HT1080 (cell line): ENCODE results near the gene SLC7A14. TPM values are rescaled to one million over a fixed set of nuclear protein-coding genes. Genes with fewer than 3 reads are reported as not detected.

Experiments
- DNase-seq: peaks from one replicate; pipeline ENCODE4 v3.0.0-alpha.2; 2015; ENCODE audit warnings: low read depth
- total RNA-seq: library from RNA; depleted of rRNA; stranded (reverse); fragments of >200 nt; shearing (Covaris generic); gene quantifications from 2 replicates; pipeline ENCODE4 v1.2.3, GENCODE V29; 2014

The SLC7A14 gene
- total RNA-seq, 1 experiment from 2014 or later, result not detected

DNA sequence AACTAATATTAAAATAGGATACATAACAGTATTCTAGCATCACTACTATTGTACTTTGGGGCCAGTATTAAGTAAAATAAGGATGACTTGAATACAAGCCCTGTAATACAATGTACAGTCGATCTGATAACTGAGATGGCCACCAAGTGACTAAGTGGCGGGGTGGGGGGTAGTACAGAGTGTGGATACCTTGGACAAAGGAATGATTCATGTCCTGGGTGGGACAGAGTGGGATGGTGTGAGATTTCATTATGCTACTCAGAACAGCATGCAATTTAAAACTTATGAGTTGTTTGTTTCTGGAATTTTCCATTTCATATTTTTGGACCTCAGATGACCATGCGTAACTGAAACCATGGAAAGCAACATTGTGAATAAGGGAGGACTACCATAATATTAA, 46.0 kb downstream of the SLC7A14 start:
- peak; percentile 64 for DNase-seq

DNA sequence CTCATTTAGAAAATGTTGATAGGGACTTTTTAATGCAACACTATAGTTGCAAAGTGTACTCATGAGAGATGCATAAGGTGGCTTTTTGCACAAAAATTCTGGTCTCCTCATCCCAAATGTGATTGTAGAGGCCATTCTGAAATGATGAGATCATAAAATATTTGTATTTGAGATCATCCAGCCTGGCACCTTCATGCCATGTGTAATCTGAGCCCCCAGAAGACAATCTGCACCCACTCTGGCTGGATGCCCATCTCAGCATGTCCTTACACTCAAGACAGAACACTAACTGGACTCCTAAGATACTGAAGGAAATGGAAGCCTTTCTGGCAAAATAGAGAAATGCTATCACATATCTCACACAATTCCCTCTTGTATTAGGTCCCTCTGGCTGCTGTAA, 49.2 kb downstream of the SLC7A14 start:
- no peak for DNase-seq

DNA sequence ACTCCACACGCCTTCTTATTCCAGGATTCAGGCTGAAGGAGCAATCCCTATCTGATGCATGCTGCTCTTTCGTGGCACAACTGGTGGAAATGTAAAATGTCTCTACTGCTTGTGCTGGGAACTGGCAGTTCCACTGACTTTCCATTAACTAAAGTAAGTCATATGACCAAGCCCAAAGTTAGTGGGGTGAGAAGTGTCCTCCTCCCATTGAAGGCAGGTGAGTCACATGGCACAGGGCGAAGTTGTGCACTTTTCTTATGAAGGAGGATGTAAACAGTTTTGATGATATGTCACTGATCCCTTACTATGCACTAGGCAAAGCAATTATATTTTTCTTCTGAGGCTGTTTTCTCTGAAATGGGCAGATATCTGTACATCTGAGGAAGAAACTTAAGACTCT, 51.6 kb downstream of the SLC7A14 start:
- DNase-seq, result no peak

DNA sequence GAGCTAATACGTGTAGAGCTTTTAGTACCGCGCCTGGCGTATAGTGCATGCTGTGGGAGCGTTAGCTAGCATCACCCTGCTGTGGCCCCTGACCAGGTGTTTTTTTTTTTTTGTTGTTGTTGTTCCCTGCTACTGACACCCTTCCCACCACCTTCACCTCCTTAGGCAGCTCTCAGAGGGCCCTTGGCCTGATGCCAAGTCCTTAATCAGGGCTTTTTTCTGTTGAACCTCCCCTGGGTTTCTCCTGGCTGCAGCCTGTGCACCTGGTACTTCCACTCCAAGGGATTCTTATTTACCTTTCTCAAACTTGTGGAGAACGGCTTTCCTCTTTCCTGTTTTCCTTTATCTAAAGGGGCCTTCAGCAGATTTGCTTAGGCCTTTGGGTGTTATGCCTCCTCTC, 53.3 kb downstream of the SLC7A14 start:
- no peak for DNase-seq

DNA sequence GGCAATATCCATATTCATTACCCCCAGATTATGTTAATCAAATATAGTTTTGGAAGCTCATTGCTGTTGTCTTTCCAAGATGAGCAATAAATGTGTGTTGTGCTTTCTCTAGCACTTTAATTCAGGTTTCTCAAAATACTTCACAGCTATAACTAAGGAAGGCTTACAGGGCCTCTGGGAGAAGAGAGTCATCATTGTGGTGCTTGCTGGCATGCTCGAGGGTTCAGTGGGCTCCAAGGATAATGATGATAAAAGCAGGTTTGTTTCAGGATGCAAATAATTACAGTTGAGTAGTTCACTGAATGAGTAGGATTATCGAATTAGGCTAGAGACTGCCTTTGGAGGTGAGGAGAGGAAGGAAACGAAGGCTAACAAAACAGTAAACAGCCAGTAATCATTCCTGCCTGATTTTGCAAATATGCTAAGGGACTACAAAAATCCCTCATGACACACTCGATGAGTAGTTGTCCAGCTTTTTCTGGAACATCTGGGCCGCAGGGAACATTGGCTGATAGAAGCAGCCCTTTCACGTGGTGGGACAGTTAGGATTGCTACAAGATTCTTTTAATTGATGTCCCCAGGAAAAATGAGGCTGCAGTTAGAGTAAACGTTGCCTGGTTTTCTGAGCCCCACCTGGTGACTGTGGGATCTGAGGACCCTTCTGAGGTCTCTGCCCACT, 54.1 kb downstream of the SLC7A14 start:
- no peak for DNase-seq

DNA sequence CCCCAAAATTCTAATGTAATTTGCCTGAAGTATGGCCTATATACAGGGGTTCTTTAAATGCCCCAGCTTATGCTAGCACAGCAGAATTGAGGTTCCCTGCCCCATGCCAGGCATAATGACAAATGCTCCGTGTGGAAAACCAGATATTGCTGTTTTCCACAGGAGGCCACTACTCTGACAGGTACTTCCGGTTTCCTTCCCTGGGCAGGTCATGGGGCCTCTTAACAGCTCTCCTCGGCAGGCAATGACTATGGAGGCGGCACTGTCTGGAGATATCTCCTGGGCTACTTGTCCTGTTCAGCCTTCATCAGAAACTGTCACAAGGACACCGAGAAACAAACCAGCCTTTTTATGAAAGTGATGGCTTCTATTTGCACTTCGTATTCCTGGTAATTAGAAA, 54.8 kb downstream of the SLC7A14 start:
- no peak for DNase-seq

DNA sequence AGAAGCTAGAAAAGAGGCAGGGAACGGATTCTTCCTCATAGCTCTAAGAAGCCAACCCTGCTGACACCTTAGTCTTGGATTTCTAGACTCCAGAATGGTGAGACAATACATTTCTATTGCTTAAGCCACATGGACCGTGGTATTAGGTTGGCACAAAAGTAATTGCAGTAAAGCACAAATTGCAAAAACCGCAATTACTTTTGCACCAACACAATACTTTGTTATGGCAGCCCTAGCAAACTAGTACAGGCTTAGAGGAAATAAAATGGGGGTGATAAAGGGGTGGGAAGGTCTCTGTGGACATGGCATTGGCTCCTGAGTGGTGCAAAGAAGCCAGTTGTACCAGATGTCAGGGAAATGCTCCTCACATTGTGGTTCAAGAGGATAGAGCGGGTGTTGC, 56.0 kb downstream of the SLC7A14 start:
- no peak for DNase-seq

DNA sequence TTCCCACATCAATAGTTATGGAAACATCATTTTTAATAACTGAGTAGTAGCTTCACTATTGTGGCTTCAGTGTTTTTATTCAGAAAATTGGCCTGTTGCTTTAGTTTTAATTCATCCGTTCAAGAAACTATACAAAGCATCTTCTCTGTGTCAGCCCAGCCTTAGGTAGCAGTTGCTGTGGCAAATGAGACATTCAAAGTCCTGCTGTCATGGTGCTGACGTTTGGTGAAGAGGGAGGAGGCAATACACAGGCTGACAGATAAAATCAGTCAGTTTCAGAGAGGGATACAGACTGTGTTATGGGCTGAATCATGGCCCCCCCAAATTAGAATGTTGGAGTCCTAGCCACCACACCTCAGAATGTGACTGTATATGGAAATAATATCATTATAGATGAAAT, 56.5 kb downstream of the SLC7A14 start:
- DNase-seq, result no peak

DNA sequence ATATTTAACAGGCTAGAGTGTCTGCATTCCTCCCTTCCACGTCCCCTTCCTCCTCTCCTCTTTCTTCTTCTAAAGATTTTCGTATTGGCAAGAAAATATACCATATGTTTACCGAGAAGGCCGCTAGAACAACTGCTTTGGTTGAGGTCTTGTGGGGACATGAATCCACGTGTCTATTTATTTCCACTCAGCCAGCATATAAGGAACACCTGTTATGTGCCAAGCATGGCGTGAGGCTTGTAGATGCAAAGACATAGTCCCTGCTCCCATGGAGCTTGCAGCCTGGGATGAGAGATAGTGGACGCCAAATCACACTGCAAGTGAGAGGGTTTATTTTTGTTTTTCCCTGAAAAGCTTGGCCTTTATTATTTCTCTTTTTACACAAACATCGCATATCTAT, 57.1 kb downstream of the SLC7A14 start:
- DNase-seq, result no peak

DNA sequence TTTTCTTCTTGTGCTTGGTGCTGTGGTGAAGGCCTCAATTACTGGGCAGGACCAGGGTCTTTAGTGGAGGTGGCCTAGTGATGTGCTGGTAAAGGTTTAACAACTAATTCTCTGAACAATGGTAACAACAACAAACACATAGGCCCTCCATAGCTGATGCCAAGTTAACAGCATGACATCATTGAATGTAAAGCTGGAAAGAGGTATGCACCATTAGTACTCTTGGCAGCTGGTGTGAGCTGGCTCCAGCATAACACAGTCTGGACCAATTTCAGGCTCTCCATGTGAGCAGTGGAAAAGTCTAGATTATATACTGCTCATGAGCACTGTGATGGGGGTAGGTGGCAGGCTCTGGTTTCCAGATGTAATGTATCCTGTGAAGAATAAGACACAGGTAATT, 61.8 kb downstream of the SLC7A14 start:
- DNase-seq, result no peak

DNA sequence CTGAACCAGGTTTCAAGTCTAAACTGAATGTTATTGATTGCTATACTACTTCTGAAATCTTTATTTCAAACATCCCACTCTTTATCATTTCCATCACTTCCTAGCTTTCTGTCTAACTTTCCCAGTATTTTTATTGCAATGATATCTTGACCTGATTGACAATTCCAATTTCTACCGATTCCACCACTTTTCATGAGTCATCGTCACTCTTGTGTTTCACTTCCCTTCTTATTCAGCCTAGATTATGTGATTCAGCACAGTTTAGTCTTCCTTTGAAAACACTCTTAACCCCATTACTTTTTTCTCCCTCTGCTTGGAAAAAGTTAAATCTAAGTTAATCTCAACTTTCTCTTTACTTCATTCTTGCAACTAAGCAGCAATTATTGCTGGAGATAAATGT, 62.6 kb downstream of the SLC7A14 start:
- peak; percentile 79 for DNase-seq

DNA sequence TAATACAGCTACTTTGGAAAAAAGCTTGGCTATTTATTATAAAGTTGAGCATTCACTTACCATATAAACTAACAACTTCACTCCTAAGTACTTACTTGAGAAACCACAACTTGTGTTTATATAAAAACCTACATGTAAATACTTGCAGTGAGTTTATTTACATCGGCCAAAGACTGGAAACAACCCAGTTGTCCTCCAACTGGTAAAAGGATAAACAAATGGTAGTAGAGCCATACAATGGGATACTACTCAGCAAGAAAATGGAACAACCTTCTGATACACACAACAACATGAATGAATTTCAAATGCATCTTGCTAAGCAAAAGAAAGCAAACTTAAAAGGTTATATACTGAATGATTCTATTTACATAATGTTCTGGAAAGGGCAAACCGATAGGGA, 63.7 kb downstream of the SLC7A14 start:
- DNase-seq, result no peak

DNA sequence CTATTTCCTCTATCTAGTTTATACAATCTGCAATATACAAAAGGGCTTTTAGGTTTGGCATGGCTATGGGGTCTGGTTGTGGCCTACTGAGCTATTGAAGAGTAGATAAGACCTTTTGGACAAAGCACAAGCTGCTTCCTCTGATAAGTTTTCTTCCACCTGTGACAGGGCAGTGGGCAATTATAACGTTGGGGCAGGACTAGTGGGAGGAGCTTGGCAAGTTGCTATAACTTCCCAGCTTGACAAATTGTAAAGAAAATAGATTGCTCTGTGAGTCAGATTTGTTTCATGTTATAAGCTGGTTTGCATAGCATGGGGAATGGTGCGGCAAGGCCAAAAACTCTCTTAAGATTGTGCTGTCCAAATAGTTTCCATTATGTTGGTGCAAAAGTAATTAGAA, 64.9 kb downstream of the SLC7A14 start:
- no peak for DNase-seq

DNA sequence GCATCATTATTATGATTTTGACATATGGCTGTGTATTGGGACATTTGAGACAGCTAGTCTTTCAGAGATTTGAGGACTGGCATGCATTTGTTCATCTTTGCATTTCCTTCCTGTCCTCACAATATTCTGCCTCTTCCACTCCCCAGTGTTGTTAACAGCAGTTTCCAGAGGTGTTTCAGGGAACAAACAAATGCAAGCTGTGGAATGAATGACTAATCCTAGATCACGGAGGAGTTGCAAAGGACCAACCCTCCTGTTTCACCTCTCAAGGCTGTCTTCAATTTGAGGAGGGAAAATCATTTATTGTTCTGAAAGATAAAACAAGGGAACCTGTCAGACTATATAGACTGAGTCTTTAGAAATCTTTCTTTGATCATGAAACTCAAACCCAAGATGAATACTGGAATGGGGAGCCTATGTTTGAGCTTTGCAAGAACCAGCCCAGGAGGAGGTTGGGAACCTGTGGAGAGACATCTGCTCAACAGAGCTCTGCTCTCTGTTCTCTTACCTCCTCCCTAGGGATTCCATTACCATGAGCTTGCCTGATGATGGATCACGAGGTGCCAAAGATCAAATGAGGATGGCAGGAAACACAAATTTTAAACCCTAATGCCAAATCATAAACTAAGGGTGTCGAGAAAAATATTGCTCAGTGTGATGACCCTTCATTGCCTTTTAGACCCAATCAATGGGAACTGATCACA, 68.5 kb downstream of the SLC7A14 start:
- DNase-seq, result peak; percentile 42

DNA sequence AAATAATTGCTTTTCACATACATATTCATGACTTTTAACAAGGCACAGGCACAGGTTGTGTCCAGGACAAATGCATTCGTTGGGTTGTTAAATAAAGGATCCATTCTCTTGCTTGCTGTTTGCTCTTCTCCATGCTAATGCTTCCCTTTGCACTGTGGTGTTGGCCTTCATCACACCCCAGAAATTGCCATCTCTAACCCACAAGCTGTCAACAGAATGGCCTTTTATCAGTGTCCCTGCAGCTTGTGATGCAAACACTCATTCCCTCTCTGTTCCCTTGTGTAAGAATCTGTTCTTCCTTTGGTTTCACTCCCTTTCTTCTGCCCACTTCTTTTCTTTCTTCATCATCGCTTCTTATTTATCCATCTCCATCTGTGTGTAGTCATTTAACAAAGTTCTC, 72.2 kb downstream of the SLC7A14 start:
- DNase-seq, result no peak

DNA sequence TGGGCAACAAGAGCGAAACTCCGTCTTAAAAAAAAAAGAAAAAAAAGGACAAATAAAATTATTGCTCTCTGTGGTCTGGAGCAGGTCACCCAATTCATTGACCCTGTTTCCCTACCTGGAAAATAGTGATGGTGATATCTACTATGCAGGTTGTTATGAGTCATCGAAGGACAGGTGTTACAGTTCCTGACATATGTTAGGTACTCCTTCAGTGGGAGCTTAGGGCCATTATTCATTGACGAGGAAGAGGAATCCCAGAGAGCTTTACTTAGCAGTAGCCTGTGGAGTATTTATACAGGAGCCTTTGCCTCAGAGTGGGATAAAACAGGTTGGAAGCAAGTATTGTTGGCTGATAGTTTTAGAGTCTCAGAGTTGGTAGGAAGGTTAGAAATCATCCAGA, 74.5 kb downstream of the SLC7A14 start:
- no peak for DNase-seq

DNA sequence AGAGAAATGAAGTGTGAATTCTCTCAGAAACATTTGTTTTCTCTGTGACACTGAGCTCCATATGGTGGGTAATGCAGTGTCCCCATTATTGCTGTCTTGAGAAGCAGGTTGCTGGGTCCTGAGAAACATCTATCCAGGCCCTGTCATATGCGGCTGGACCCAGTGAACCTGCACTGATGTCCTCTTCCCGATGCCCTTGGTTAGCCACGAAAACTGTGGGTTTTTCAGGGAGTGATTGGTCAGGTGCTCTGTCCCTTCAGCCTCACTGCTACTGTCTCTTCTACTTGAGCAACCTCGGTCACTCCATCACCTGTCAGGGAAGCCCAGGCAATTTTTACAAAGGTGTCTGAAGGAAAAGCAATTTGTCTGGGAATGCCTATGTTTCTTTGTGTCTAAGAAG, 77.0 kb downstream of the SLC7A14 start:
- DNase-seq, result no peak

DNA sequence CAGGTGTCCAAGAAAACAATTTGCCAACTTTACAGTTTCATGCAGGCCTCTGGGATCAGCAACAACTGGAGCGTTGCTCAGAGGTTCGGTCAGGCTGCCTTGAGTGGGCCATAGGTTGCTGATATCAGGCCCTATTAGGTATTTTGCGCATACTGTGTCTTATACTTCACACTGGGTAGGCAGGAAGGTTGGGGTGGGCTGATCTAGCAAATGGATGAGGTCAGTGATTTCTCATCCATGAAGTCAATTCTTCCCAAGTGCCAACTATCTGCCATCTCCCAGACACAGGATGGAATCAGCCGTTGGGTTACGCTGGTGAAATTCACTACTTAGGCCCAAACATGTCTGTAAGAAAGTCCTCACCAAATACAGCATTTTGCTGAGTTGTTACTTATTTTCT, 77.6 kb downstream of the SLC7A14 start:
- DNase-seq, result no peak

DNA sequence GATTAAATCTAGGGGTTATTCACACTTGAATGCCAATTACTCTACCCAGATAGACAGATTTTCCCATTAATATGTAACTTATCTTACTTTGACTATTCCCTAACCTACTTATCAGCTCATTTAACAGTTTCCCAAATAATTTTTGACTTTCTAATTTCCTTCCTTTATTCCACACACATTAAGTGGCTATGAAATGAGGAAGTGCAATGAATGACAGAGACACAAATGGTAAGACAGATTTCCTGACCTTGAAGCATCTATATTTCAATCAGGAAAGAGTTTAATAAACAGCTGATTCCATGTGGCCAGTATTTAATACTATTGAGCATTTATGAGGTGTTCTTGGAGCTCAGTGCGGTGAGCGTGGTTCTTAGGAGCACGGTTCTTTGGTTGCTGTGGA, 78.8 kb downstream of the SLC7A14 start:
- DNase-seq, result no peak

DNA sequence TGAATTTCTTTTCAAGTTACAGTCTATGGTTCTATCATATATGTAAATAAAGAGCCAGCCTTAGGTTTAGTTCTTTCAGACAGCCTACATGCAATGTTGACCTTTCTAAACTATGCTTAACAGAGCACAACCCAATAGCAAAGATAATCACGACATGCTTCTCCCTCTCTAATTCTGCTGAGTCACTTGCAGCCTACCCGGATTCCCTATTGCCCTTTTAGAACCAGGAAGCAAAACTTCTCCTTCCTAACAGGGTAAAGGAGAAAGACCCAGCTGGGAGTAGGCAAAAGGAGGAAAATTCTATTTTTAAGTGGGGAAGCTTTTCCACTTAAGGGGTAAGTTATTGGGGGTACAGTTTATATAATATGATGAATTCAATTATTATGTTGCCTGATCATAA, 79.3 kb downstream of the SLC7A14 start:
- peak; percentile 44 for DNase-seq

DNA sequence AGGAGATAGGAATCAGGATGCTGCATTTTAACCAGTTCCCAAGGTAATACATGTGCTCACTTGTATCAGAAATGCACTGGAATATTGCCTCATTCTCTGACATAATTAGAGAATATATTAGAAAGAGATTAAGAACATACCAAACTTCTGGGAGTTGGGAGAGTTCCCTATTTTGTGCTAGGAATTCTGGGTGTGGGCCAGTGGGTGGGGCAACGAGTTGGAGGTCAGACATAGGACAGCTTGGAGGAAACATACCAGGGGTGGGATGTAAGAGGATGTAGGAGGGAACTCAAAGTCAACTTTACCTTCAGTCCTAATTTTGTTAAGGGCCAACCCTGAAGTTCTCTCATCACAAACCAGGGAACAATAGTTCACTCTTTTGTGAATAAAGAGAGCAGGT, 83.6 kb downstream of the SLC7A14 start:
- no peak for DNase-seq

DNA sequence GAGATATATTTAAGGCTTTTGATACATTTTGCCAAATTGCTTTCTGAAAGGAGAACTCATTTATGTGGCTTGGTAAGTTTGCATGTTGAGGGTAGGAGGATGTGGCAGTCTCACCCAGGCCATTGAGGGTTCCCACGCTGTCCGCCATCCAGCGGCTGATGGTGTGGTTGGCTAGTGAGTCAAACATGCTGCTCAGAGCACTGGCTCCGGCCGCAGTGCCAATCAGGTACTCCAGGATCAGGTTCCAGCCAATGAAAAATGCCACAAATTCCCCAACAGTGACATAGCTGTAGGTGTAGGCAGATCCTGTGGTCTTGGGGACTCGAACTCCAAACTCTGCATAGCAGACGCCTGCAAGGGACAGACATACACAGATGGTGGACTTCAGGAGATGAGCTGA, 84.9 kb downstream of the SLC7A14 start:
- peak; percentile 28 for DNase-seq

DNA sequence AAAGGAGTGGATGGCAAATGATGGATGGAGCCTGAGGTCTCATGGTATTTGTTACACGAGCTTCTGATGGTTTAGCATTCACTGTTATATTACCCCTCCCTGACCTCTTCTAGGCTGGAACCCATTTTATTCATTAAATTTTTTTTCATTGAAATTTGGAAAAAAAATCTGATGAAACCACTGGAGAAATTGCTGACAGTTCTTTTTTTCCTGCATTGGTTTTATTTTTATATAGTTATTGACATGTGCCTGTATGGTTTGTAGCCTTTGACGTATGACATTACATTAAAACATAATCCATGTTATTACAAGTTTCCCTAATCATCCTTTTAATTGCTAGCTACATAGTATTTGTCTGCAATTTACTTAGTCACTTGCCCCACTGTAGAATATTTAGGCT, 85.4 kb downstream of the SLC7A14 start:
- DNase-seq, result no peak
